ENCODE measurements around the gene LSP1.
A peak's percentile ranks its signal among the peaks of the same experiment; 100 is the strongest.

LSP1 gene

GRCh38 chr11:1899686-1900085 is 46.8 kb downstream of the LSP1 start:
- Mint-ChIP-seq H3K27ac (no peak overlapping the region), H3K9me3 (no peaks in the 10 kb centered on the region), H3K4me1 (peaks cover 19% of the 10 kb centered on the region), H3K36me3 (ENCODE audit: low read depth) (no peaks in the 10 kb centered on the region), H3K27me3 (ENCODE audit: low read depth, poor library complexity) (peaks cover 5% of the 10 kb centered on the region), H3K4me3 (no peak overlapping the region)
- no peak for DNase-seq
- no peak for TF ChIP-seq CTCF (IDR thresholded peaks at IDR 0.05)

GRCh38 chr11:1906181-1906580 is 53.3 kb downstream of the LSP1 start:
- Mint-ChIP-seq H3K27me3 (ENCODE audit: low read depth, poor library complexity) (peaks cover 9% of the 10 kb centered on the region), H3K27ac (peak overlapping the region; percentile 27), H3K4me1 (peaks cover 26% of the 10 kb centered on the region), H3K4me3 (no peak overlapping the region), H3K36me3 (ENCODE audit: low read depth) (no peaks in the 10 kb centered on the region), H3K9me3 (no peaks in the 10 kb centered on the region)
- DNase-seq, result no peak
- no peak for TF ChIP-seq CTCF (IDR thresholded peaks at IDR 0.05)

DNA sequence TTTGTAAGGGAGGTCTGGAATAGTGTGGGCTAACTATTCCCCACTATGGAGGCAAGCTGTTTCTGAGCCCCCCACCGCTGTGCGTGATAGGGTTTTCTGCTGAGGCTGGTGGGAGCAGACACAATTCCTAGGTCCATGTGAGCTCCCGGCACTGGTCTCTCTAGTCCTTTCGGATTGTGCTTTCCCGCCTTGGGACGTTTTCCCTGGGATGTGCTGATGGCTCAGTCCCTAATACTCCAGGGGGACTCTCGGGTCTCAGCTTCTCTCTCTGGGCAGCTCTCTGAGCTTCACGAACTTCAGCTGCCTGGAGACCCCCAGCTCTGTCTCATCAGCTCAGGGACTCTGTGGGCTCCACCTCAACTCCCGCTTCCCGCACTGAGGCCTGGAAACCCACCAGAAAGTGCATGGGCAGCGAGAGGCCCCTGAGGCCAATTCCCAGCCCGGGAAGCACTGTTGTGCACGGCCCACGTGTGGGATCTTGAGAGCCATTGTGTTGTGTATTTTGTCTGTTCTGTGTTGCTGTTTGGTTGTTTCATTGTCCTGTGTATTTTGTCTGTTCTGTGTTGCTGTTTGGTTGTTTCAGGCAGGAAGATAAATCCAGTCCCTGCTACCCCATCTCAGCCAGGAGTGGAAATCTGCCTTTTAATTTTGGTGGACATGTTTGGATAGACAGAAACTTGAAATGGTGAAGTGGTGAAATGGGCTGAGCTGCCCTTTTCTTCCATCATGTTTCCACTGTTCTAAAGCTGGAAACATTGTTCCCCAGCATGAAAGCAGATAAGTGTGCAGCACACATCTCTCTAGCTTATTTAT is 53.9 kb downstream of the LSP1 start:
- Mint-ChIP-seq H3K4me1 (peaks cover 26% of the 10 kb centered on the region), H3K27ac (peak overlapping the region; percentile 21), H3K36me3 (ENCODE audit: low read depth) (no peaks in the 10 kb centered on the region), H3K27me3 (ENCODE audit: low read depth, poor library complexity) (peaks cover 9% of the 10 kb centered on the region), H3K4me3 (no peak overlapping the region), H3K9me3 (no peaks in the 10 kb centered on the region)
- no peak for TF ChIP-seq CTCF (IDR thresholded peaks at IDR 0.05)
- no peak for DNase-seq

DNA sequence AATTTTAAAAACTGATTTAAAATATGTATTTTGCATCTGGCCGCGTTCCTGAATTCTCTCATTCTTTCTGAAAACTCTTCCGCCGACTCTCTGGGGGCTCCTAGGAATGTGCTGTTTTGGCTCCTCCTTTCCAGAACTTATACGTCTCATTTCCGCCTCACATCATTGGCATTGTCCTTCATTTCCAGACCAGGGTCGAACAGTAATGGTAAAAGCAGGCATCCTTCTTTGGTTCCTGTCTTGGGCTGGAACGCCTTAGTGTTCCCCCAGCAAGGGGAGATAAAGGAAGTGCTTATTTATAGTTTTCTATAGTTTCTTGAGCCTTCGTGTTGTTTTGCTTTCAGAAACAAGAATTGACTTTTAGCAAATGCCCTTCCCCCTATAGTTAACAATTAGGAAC is 55.7 kb downstream of the LSP1 start:
- DNase-seq, result no peak
- Mint-ChIP-seq H3K36me3 (ENCODE audit: low read depth) (no peaks in the 10 kb centered on the region), H3K4me3 (no peak overlapping the region), H3K27me3 (ENCODE audit: low read depth, poor library complexity) (peaks cover 15% of the 10 kb centered on the region), H3K9me3 (no peaks in the 10 kb centered on the region), H3K27ac (peak overlapping the region; percentile 13), H3K4me1 (peaks cover 26% of the 10 kb centered on the region)
- TF ChIP-seq CTCF (IDR thresholded peaks at IDR 0.05), result no peak

DNA sequence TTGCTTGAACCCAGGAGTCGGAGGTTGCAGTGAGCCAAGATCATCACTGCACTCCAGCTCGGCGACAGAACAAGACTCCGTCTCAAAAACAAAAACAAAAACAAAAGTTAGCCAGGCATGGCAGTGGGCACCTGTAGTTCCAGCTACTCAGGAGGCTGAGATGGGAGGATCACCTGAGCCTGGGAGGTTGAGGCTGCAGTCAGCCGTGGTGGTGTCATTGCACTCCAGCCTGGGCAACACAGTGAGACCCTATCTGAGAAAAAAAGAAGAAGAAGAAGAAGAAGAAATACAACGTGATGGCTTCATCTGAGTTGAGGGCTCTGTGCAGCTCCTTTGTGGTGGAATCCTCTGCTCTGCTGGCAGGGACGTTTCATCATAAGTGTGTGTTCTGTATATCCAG is 56.6 kb downstream of the LSP1 start:
- H3K9me3 Mint-ChIP-seq, result no peaks in the 10 kb centered on the region

More for the DNA sequence above, 56.6 kb downstream of the LSP1 start:
- Mint-ChIP-seq H3K4me3 (no peak overlapping the region), H3K36me3 (ENCODE audit: low read depth) (no peaks in the 10 kb centered on the region), H3K27ac (no peak overlapping the region), H3K27me3 (ENCODE audit: low read depth, poor library complexity) (peaks cover 12% of the 10 kb centered on the region), H3K4me1 (peaks cover 32% of the 10 kb centered on the region)
- DNase-seq, result no peak
- no peak for TF ChIP-seq CTCF (IDR thresholded peaks at IDR 0.05)
